ENCODE results near the gene RHO. TPM values are rescaled to one million over a fixed set of nuclear protein-coding genes. Genes with fewer than 3 reads are reported as not detected.

The RHO gene
- total and polyA plus RNA-seq, 10 of the 15 experiments (the other 5 are each of a cell fraction or from before 2014, with no cell fraction given): not detected

DNA sequence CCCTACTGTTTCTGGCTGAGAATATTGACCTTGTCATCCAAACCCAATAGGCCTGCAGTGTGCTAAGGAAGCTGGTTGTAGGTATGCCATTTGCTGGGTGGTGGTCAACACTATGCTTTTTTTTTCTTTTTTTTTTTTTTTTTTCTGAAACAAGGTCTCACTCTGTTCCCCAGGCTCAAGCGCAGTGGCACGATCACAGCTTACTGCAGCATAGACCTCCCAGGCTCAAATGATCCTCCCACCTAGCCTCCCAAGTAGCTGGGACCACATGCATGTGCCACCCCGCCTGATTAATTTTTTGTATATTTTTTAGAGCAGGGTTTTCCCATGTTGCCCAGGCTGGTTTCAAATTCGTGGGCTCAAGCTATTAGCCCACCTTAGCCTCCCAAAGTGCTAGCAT lies 35.7 kb upstream of the RHO start (continued):
- TF ChIP-seq, protein P1, sequence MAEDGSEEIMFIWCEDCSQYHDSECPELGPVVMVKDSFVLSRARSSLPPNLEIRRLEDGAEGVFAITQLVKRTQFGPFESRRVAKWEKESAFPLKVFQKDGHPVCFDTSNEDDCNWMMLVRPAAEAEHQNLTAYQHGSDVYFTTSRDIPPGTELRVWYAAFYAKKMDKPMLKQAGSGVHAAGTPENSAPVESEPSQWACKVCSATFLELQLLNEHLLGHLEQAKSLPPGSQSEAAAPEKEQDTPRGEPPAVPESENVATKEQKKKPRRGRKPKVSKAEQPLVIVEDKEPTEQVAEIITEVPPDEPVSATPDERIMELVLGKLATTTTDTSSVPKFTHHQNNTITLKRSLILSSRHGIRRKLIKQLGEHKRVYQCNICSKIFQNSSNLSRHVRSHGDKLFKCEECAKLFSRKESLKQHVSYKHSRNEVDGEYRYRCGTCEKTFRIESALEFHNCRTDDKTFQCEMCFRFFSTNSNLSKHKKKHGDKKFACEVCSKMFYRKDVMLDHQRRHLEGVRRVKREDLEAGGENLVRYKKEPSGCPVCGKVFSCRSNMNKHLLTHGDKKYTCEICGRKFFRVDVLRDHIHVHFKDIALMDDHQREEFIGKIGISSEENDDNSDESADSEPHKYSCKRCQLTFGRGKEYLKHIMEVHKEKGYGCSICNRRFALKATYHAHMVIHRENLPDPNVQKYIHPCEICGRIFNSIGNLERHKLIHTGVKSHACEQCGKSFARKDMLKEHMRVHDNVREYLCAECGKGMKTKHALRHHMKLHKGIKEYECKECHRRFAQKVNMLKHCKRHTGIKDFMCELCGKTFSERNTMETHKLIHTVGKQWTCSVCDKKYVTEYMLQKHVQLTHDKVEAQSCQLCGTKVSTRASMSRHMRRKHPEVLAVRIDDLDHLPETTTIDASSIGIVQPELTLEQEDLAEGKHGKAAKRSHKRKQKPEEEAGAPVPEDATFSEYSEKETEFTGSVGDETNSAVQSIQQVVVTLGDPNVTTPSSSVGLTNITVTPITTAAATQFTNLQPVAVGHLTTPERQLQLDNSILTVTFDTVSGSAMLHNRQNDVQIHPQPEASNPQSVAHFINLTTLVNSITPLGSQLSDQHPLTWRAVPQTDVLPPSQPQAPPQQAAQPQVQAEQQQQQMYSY (CRISPR knock-in tag; IDR thresholded peaks at IDR 0.05): no peak
- TF ChIP-seq FOXM1 (IDR thresholded peaks at IDR 0.05; ENCODE audit: low read depth, low read length) (no peak), TAF1 (IDR thresholded peaks at IDR 0.05; ENCODE audit: borderline replicate concordance, low read depth, low read length) (no peak), RAD51 (IDR thresholded peaks at IDR 0.05) (no peak)

GRCh38 chr3:129493206-129493605 lies 35.2 kb upstream of the RHO start:
- CTCF ChIA-PET: interaction anchor here (0.5 to 2.3 kb wide), 6 partner anchors 32 to 392 kb away, joined by 3 to 8 read pairs (median 4); no protein-coding TSS in a partner anchor
- 69% methylated on average over 4 of the region's 4 CpGs for WGBS (ENCODE audit: insufficient coverage, insufficient replicate concordance, low lambda C conversion rate, missing lambda C conversion rate)
- Histone ChIP-seq H3K79me2 (ENCODE audit: control insufficient read depth, insufficient read depth, low read length) (no peaks in the 10 kb centered on the region), H3K27ac (ENCODE audit: control insufficient read depth, insufficient read depth) (no peak overlapping the region), H3K9ac (ENCODE audit: control insufficient read depth, insufficient read depth, low read length) (no peak overlapping the region), H4K20me1 (ENCODE audit: control insufficient read depth, insufficient read depth) (no peaks in the 10 kb centered on the region), H3K9me3 (replicated peaks; ENCODE audit: control insufficient read depth, insufficient read depth, low read length) (no peaks in the 10 kb centered on the region), H3K27me3 (replicated peaks in 1 of 2; ENCODE audit: control insufficient read depth in 2 of 2, insufficient read depth in 2 of 2, low read length in 1 of 2) (no peaks in the 10 kb centered on the region), H3K4me2 (ENCODE audit: control insufficient read depth, insufficient read depth) (no peak overlapping the region), H3K4me3 (no peak overlapping the region), H3K36me3 (ENCODE audit: control insufficient read depth in 2 of 2, insufficient read depth in 2 of 2, low read length in 1 of 2) (no peaks in the 10 kb centered on the region; a peak in 1 of 4 replicates), H3K4me1 (ENCODE audit: control insufficient read depth, insufficient read depth, low read length) (no peaks in the 10 kb centered on the region), H2AFZ (ENCODE audit: control insufficient read depth, low read depth, low read length) (no peak overlapping the region)
- SMC1A ChIA-PET (ENCODE audit: uncharacterized antibody, unreplicated experiment): interaction anchor here (1.8 to 2.1 kb wide), 3 partner anchors 333 to 339 kb away, joined by 4 to 6 read pairs (median 5); no protein-coding TSS in a partner anchor
- intact Hi-C loops (cut with micrococcal nuclease; ENCODE audit: unreplicated experiment): loop anchor here (10.0 kb wide), 1 partner anchor 108 kb away; no protein-coding TSS in a partner anchor
- RAD21 ChIA-PET (ENCODE audit: unreplicated experiment): interaction anchor here (0.6 to 2.0 kb wide), 3 partner anchors 57 to 115 kb away, joined by 3 to 6 read pairs (median 5); no protein-coding TSS in a partner anchor
- DNase-seq (ENCODE audit: low read depth, low spot score): no peak
- BruUV-seq (replicated peaks): no TSS peak
- POLR2A ChIA-PET: interaction anchor here (1.0 kb wide), 1 partner anchor 18 kb away, joined by 3 read pairs; no protein-coding TSS in a partner anchor
- ATAC-seq: no peak
- in situ Hi-C loops (cut with MboI): loop anchor here (5.0 kb wide), 1 partner anchor 339 kb away; no protein-coding TSS in a partner anchor
- no peak for FAIRE-seq
- no peak for TF ChIP-seq JUNB (IDR thresholded peaks at IDR 0.05)
- no peak for TF ChIP-seq ZBTB33 (IDR thresholded peaks at IDR 0.05)
- TF ChIP-seq, protein P1 (CRISPR knock-in tag; IDR thresholded peaks at IDR 0.05): no peak
- TF ChIP-seq RCOR1 (conservative IDR thresholded peaks at IDR 0.05; ENCODE audit: low read depth, low read length): no peak
- TF ChIP-seq ATF2 (IDR thresholded peaks at IDR 0.05; ENCODE audit: low read length): no peak
- TF ChIP-seq CHD4 (IDR thresholded peaks at IDR 0.05): no peak
- no peak for TF ChIP-seq CREB1 (IDR thresholded peaks at IDR 0.05; ENCODE audit: low read depth)
- no peak for TF ChIP-seq SRF (IDR thresholded peaks at IDR 0.05; ENCODE audit: low read depth in 2 of 2, low read length in 2 of 2)

Data from GM12878 (cell line).